ENCODE measurements around the gene ACTL7B.
"Not testable (repeated sequence)": the region's sequence is repeated elsewhere in the genome, so short reads cannot be mapped to it uniquely, and the experiment has no call there.

Gene ACTL7B

GRCh38 chr9:108842610-108843295, 13.0 kb downstream of the ACTL7B start:
- no peak for DNase-seq

DNA sequence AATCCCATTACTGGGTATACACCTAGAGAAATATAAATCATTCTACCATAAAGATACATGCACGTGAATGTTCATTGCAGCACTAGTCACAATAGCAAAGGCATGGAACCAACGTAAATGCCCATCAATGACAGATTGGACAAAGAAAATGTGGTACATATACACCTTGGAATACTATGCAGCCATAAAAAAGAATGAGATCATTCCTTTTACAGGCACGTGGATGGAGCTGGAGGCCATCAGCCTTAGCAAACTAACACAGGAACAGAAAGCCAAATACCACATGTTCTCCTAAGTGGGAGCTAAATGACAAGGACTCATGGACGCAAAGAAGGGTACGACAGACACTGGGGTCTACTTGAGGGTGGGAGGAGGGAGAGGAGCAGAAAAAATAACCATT, 16.2 kb downstream of the ACTL7B start:
- DNase-seq = not testable (repeated sequence)

- DNase-seq = no peak
These were observed 17.8 kb downstream of the ACTL7B start for GRCh38 chr9:108838017-108838416.

GRCh38 chr9:108837530-108837929, 18.3 kb downstream of the ACTL7B start:
- DNase-seq = no peak

DNA sequence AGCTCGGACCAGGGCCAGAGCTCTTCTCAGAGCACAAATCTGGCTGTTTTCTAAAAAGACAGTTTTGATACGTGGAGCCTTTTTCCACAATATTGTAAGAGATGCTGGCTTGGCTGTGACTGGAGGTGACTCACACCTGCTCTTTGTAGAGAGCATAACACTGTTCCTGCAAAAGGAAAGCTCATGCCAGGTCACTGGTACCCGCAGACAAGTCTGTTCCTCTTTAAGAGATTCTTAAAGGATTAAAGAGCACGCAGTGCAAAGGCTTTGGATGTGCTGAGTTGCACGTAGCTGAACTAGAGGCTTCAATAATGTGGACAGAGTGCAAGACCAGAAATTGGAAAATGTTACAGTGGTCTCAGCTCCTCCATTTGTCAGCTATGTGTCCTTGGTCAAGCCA, 19.0 kb downstream of the ACTL7B start:
- DNase-seq = no peak

GRCh38 chr9:108836319-108836718, 19.5 kb downstream of the ACTL7B start:
- no peak for DNase-seq

DNA sequence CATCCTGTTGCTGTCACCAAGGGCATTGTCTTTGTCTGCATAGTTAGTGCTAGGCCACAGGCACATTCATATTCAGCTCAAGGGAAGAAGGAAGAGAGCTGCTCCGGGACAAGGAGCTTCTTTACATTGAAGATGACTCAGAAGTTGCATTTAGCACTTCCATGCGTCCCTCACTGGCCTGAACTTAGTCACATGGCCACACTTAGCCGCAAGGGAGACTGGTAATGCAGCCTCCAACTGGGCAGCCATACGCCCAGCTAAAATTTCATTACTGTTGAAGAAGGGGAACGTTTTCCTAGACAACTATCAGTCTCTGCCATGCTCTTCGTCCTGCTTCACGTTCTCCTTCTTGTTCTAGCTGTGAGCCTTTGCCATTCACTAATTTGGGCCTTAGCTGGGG, 20.0 kb downstream of the ACTL7B start:
- DNase-seq = no peak

GRCh38 chr9:108834959-108835665, 20.7 kb downstream of the ACTL7B start:
- no peak for DNase-seq

DNA sequence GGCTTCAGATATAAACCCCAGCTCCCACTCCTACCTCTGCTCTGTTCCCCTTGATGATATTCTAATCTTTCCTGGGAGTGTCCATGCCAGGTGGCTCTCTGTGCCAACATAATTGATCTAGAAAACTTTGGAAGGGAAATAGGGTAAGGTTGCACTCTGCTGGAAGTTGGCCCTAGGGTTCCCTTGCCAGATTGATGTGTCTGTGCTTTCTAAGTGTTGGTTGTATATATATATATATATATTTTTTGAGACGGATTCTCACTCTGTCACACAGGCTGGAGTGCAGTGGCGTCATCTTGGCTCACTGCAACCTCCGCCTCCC, 23.6 kb downstream of the ACTL7B start:
- no peak for DNase-seq

- DNase-seq = no peak
These were observed 24.1 kb downstream of the ACTL7B start for GRCh38 chr9:108831496-108832178.

DNA sequence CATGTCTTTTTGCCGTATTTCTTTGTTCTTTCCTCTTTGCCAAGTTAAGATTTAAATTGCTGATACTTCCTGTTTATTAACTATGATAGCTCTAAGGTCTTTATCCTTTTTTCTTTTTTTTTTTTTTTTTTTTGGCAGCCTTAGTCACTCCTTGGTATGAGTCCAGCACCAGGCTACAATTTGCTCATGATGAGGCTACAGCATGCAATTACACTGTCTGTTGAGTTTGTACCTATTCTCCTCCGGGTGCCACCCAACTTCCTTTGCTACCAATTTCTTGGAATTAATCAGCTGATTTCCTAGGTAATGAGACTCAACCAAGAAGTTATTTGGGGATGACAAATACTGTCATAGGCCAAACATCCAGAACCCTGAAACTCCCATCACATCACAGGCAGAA, 25.5 kb downstream of the ACTL7B start:
- DNase-seq = no peak

DNA sequence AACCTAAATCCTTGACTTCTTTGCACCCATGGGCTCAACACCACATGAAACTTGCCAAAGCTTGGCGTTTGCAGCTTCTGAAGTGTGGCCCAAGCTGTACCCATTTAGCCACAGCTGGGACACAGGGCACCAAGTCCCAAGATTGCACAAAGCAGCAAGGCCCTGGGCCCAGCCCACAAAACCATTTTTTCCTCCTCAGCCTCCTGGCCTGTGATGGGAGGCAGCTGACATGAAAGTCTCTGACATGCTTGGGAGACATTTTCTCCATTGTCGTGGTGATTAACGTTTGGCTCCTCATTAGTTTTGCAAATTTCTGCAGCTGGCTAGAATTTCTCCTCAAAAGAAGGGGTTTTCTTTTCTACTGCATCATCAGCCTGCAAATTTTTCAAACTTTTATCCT, 32.0 kb downstream of the ACTL7B start:
- DNase-seq = no peak

DNA sequence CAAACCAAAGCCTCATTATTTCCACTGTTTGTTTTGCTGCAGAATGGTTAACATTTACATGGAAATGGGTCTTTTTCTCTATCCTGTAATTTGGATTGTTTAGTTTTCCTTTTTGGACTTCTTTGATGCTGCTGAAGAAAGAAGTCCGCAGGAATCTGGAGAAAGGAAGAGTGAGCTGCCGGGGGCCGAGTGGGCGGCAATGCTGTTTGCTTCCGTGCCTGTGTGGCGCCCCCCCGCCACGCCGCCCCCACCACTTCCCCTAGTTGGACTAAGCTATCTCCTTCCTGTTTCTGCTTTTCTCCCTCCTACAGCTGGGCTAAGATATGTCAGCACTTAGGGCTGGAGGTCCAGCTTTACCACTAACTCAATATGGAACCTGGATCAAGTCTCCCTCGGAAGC, 39.7 kb downstream of the ACTL7B start:
- no peak for DNase-seq

GRCh38 chr9:108815156-108815555, 40.6 kb downstream of the ACTL7B start:
- no peak for DNase-seq

- DNase-seq = no peak
These were observed 41.7 kb downstream of the ACTL7B start for GRCh38 chr9:108813951-108814601.

GRCh38 chr9:108812396-108813025, 43.3 kb downstream of the ACTL7B start:
- DNase-seq = no peak

DNA sequence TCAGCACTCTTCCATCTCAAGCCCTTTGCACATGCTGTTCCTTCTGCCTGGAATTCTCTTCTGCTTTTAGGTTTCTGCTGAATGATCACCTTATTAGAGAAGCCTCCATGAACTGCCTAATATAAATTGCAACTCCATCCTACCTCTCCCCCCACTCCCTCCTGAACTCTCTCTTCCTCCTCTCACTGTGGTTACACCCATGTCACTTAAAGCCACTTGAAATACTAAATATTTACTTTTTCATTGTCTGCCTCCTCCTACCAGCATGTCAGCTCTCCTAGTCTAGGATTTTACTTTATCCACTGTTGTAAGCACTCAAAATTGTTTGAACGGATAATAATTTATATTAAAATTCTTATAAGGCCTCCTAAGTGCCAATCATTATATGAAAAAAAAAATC, 43.8 kb downstream of the ACTL7B start:
- no peak for DNase-seq

- no peak for DNase-seq
These were observed 46.5 kb downstream of the ACTL7B start for GRCh38 chr9:108809269-108809668.
